Breast epithelium (tissue), 4 donors: Measurements from ENCODE around the gene ARHGEF7. TPM values are rescaled to one million over a fixed set of nuclear protein-coding genes. Genes with fewer than 3 reads are reported as not detected.

Experiments
- DNase-seq, 2 donors: peaks; one replicate each; pipeline ENCODE4 v3.0.0-alpha.2; 2019; ENCODE audit warnings: low spot score in 2 of 2
- H3K27ac ChIP-seq, 2 donors: fragments of 200-600 bp; sonication (generic) in 1 of 2; one replicate each; pipeline ENCODE4 v1.5.1; 2016 to 2019; ENCODE audit warnings: mild to moderate bottlenecking in 1 of 2
- H3K27me3 ChIP-seq, 2 donors: fragments of 200-600 bp; sonication (generic) in 1 of 2; one replicate each; pipeline versions ENCODE4 v1.5.1 to v1.6.0; 2017 to 2019; ENCODE audit warnings: control low read depth in 1 of 2, mild to moderate bottlenecking in 1 of 2
- H3K36me3 ChIP-seq: fragments of 200-600 bp; one replicate; pipeline ENCODE4 v1.5.1; 2019
- H3K4me1 ChIP-seq, 2 donors: fragments of 200-600 bp; sonication (generic); one replicate each; pipeline ENCODE4 v1.5.1; 2016 to 2019; ENCODE audit warnings: control low read depth in 1 of 2
- H3K4me3 ChIP-seq, 3 donors: fragments of 200-600 bp; sonication (generic); 1 replicate in 2 of 3; 2 replicates in 1 of 3; pipeline ENCODE4 v1.5.1; 2016 to 2019; ENCODE audit warnings: mild to moderate bottlenecking in 3 of 3, moderate library complexity in 2 of 3
- H3K9me3 ChIP-seq, 2 donors: fragments of 200-600 bp; sonication (generic) in 1 of 2; one replicate each; pipeline ENCODE4 v1.5.1; 2016 to 2019; ENCODE audit warnings: control low read depth in 1 of 2
- POLR2A ChIP-seq: fragments of 450-650 bp; IDR thresholded peaks from one replicate; pipeline ENCODE4 v1.6.1; 2016; ENCODE audit warnings: antibody characterized with exemption, mild to moderate bottlenecking, moderate library complexity
- POLR2AphosphoS5 ChIP-seq, 3 donors: sonication (generic); formaldehyde crosslinking; IDR thresholded peaks; one replicate each; pipeline ENCODE4 v1.6.1; 2017; ENCODE audit warnings: antibody characterized with exemption in 3 of 3
- intact Hi-C: fragments of 100-400 bp; cut with DNase I; formaldehyde crosslinking; loops from one replicate; pipeline ENCODE4 v1.15.1; 2023; ENCODE audit warnings: low total_unique reads
- total RNA-seq, 3 donors: library from RNA; depleted of rRNA; stranded (reverse); fragments of >200 nt; gene quantifications; one replicate each; pipeline ENCODE4 v1.1.0, GENCODE V29; 2016
- TF ChIP-seq, protein P1 (sequence below), 3 donors: fragments of 450-650 bp; IDR thresholded peaks; one replicate each; pipeline ENCODE4 v1.5.1; 2016 to 2017; ENCODE audit warnings: antibody characterized with exemption in 3 of 3, mild to moderate bottlenecking in 3 of 3, moderate library complexity in 3 of 3

The ARHGEF7 gene
- total RNA-seq, 3 donors from 2014 or later = 79.6 to 92.0 (median 85.5) TPM

DNA sequence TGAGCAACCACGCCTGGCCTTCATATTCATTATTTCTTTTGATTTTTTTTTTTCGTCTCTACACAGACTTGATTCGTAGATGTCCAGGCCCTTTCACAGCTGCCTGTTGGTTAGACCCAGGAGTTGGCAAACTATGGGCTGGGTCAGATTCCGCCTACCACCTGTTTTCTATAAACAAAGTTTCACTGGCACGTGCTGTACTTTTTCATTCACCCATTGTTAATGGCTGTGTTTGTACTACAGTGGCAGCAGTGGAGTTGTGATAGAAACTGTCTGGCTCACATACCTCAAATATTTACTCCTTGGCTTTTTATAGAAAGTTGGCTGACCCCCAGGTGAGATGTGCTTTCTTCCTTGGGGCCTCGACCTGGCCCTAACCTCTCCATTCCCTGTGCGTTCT, 132.4 kb downstream of the ARHGEF7 start:
- peak overlapping the region in 1 of 2 donors; percentile 40 for H3K27ac ChIP-seq
- intact Hi-C loops = no loop called here
- no peaks in the 10 kb centered on the region for H3K27me3 ChIP-seq
- TF ChIP-seq POLR2A (no peak), POLR2AphosphoS5 (IDR thresholded peaks at IDR 0.05) (no peak)
- TF ChIP-seq, protein P1, sequence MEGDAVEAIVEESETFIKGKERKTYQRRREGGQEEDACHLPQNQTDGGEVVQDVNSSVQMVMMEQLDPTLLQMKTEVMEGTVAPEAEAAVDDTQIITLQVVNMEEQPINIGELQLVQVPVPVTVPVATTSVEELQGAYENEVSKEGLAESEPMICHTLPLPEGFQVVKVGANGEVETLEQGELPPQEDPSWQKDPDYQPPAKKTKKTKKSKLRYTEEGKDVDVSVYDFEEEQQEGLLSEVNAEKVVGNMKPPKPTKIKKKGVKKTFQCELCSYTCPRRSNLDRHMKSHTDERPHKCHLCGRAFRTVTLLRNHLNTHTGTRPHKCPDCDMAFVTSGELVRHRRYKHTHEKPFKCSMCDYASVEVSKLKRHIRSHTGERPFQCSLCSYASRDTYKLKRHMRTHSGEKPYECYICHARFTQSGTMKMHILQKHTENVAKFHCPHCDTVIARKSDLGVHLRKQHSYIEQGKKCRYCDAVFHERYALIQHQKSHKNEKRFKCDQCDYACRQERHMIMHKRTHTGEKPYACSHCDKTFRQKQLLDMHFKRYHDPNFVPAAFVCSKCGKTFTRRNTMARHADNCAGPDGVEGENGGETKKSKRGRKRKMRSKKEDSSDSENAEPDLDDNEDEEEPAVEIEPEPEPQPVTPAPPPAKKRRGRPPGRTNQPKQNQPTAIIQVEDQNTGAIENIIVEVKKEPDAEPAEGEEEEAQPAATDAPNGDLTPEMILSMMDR (IDR thresholded peaks at IDR 0.05) = no peak
- no peaks in the 10 kb centered on the region for H3K9me3 ChIP-seq
- no peak overlapping the region for H3K4me3 ChIP-seq
- H3K36me3 ChIP-seq = no peaks in the 10 kb centered on the region
- peak in 1 of 2 donors; percentile 22 for DNase-seq
- no peaks in the 10 kb centered on the region for H3K4me1 ChIP-seq

DNA sequence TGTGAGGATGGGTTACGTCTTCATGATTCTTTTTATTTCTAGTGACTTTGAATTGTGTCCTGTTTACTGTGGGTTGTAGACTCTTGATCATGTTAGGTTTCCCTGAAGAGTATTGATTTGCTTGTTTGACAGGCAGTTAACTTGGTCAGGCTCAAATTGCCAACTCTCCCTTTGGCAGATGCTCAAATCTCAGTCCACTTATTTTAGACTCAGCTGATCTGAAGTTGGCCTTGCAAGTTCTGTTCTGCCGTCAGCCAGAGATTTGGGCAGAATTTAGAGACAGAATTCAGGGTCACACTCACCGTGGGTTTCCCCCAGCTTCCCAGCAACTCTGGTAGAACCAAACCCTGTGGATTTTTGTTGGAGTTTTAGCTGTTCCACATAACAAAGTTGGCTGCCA, 133.7 kb downstream of the ARHGEF7 start:
- Histone ChIP-seq H3K27me3 (no peaks in the 10 kb centered on the region), H3K4me1 (no peaks in the 10 kb centered on the region), H3K9me3 (no peaks in the 10 kb centered on the region), H3K36me3 (no peaks in the 10 kb centered on the region), H3K27ac (no peak overlapping the region), H3K4me3 (no peak overlapping the region)
- DNase-seq = no peak
- TF ChIP-seq POLR2AphosphoS5 (IDR thresholded peaks at IDR 0.05) (no peak), POLR2A (no peak)
- TF ChIP-seq, protein P1 (IDR thresholded peaks at IDR 0.05) = no peak
- intact Hi-C loops = no loop called here

DNA sequence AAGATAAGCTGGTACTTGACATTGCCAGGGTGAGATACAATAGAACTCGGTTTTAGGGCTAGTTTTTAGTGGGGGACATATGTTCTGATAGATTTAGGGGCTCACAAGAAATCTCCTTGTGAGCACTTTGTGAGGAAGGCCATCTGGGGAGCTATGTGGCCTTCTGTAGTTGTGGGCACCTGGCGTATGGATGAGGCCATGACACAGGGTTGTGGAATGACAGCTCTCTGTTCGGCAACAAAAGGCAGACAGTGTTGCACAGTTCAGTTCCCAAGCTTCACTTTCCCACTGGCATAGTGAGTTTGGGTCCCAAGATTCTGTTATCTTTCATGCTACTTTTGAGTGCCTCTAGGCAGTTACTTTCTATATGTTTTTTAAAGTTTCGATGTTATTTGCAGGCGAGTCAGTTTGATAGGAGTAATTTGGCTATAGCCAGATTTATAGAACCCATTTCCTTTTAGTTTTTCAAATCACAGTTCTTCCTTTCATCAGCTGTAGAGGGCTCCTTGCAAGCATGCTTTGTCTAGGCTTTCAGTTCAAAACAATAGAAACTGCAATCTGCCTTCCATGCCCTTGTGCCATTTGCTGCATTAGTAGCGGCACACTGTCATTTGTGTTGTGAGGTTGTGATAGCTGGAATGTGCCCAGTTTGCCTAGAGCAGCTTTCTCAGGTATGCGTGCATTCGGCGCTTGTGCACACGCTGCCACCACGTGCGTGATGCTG, 134.7 kb downstream of the ARHGEF7 start:
- Histone ChIP-seq H3K27me3 (no peaks in the 10 kb centered on the region), H3K9me3 (no peaks in the 10 kb centered on the region), H3K4me1 (no peaks in the 10 kb centered on the region), H3K27ac (no peak overlapping the region), H3K4me3 (no peak overlapping the region), H3K36me3 (no peaks in the 10 kb centered on the region)
- DNase-seq = no peak
- intact Hi-C loops = no loop called here
- TF ChIP-seq POLR2AphosphoS5 (IDR thresholded peaks at IDR 0.05) = no peak

DNA sequence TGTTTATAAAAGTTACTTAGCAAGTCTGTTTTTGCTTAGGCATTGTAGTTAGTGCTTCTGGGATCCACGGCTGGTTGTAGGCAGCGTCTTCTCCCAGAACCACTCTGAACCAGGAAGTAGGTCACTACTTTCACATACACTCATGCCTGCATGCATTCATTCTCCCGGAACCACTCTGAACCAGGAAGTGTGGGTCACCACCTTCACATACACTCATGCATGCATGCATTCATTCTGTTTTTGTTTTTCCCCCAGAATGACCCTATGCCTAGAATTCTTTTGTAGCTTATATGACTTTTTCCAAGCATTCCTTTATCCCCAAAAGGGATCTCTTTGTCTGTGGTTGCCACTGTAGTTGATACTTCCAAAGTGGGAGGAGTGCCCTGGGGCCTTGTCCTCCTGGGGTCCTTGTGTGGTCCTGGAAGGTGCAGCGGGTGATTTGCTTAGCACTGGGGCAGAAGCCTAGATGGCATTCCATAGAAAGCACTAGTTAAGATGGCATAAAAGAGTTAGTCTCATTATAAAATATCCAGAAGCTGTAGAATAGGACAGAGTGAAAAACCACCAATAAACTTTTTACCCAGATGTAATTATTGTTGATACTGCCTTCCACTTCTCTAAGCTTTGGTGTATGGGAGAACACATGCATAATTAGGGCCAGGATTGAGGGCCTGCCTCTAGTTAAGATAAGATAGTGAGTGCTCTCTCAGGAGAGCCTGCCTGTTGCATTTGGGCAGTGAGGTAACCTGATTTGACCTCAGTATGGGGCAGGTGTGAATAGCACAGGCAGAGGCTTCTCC, 136.7 kb downstream of the ARHGEF7 start:
- DNase-seq = no peak
- H3K27ac ChIP-seq = no peak overlapping the region
- H3K4me3 ChIP-seq = no peak overlapping the region
- H3K4me1 ChIP-seq = no peaks in the 10 kb centered on the region
- no peaks in the 10 kb centered on the region for H3K9me3 ChIP-seq
- no peaks in the 10 kb centered on the region for H3K36me3 ChIP-seq
- TF ChIP-seq POLR2AphosphoS5 (IDR thresholded peaks at IDR 0.05) (no peak), POLR2A (no peak)
- TF ChIP-seq, protein P1 (IDR thresholded peaks at IDR 0.05) = no peak
- H3K27me3 ChIP-seq = no peaks in the 10 kb centered on the region
- intact Hi-C loops = no loop called here

DNA sequence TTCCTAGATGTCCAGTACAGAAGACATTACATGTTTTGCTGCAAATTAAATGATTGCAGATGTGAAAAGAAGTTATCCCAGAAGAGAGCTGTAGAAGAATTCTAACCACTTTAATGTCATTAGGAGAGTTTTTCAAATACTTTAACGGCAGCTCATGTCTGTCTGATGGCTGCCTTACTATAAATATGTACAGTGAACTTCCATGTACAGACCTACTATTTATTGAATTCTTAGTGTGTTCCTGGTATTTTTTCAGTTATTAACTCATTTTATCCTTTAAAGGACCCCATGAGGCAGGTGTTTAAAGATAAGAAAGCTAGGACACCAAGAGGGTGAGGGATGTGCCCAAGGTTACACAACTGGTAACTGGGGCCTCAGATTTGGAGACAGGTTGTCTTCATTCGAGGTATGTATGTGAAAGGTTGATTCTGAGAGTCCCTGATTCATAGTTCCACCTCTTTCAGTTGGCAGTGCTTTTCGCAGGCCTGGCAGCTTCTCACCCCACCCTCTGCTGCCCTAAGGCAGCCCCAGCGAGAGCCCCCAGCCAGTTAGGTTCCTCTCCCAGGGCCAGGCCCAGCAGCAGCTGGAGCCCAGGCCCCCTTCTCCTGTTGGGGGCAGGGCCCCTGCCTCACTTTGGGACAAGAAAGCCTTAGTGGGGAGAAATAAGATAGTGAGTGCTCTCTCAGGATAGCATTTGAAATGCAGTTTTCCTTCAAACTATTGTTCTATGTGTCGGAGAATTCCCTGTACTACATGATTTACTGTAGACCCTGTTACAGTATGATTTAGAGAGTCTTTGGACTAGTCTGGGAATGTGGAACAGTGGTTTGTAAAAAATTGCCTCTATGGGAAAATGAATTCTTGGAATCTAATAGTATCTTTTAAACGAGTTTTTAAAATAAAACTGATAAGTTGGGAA, 137.6 kb downstream of the ARHGEF7 start:
- H3K27me3 ChIP-seq = no peaks in the 10 kb centered on the region
- H3K27ac ChIP-seq = no peak overlapping the region
- intact Hi-C loops = no loop called here
- H3K36me3 ChIP-seq = no peaks in the 10 kb centered on the region
- no peak overlapping the region for H3K4me3 ChIP-seq
- H3K9me3 ChIP-seq = no peaks in the 10 kb centered on the region
- no peaks in the 10 kb centered on the region for H3K4me1 ChIP-seq
- TF ChIP-seq POLR2A (no peak), POLR2AphosphoS5 (IDR thresholded peaks at IDR 0.05) (no peak)
- TF ChIP-seq, protein P1 (IDR thresholded peaks at IDR 0.05) = no peak
- no peak for DNase-seq
